GM10248 (cell line): Measurements from ENCODE around the gene PTBP3.
"Not testable (repeated sequence)": the region's sequence is repeated elsewhere in the genome, so short reads cannot be mapped to it uniquely, and the experiment has no call there.

Source experiments
- CTCF ChIA-PET: fragments of 300-600 bp; sonication (Branson Sonifier 250); formaldehyde crosslinking; extraction: SDS; loops from one replicate; lab custom pipeline; 2021; ENCODE audit warnings: antibody characterized with exemption; lab: Yijun Ruan, JAX
- POLR2A ChIA-PET: fragments of 350-650 bp; sonication (Branson Sonifier 250); formaldehyde crosslinking; extraction: SDS; loops from one replicate; lab custom pipeline; 2020; ENCODE audit warnings: antibody characterized with exemption; lab: Yijun Ruan, JAX
- DNase-seq: peaks from one replicate; pipeline ENCODE4 v3.0.0; 2012; ENCODE audit errors: extremely low spot score
- CTCF ChIP-seq: IDR thresholded peaks from 2 replicates; pipeline ENCODE4 v1.5.1; 2012; ENCODE audit warnings: mild to moderate bottlenecking, low read depth; ENCODE audit errors: extremely low read depth, missing control alignments, control extremely low read depth

Gene PTBP3

DNA sequence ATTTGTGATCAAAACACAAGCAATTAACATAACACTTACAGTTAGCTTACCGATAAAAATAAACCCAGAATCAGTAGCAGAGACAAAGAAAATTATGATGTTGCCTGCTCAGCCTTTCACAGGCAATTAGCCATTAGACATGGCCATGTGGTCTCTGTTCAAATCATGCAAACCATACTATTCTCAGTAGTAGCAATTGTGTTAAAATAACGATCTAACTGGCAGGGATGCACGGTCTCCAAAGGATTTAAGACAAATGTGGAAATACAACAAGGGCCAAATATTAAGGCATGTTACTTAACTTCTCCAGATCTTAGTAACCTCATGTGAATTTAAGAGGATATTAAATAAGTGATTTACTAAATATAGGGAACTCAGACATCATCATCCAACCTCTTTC, 59.5 kb downstream of the PTBP3 start:
- POLR2A ChIA-PET: no interaction called here
- TF ChIP-seq CTCF: no peak
- CTCF ChIA-PET: interaction anchor here (1.1 kb wide), 1 partner anchor 42 kb away, joined by 3 read pairs; no protein-coding TSS in a partner anchor
- no peak for DNase-seq

GRCh38 chr9:112271466-112272098, 61.8 kb downstream of the PTBP3 start:
- POLR2A ChIA-PET: no interaction called here
- TF ChIP-seq CTCF: no peak
- DNase-seq: no peak
- CTCF ChIA-PET: interaction anchor here (0.9 kb wide), 1 partner anchor 10 kb away, joined by 3 read pairs; no protein-coding TSS in a partner anchor

DNA sequence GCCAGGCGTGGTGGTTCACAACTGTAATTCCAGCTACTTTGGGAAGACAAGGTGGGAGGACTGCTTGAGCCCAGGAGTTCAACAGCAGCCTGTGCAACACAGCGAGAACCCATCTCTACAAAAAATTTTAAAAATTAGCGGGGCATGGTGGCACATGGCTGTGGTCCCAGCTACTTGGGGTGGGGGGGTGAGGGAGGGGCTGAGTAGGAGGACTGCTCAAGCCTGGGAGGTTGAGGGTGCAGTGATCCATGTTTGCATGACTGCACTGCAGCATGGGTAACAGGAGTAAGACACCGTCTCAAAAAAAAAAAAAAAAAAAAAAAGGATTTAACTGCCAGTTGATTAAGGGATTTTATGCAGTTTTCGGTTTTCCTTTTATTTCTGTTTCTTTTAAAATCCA, 65.0 kb downstream of the PTBP3 start:
- TF ChIP-seq CTCF: no peak
- DNase-seq: no peak
- ChIA-PET POLR2A (no interaction called here), CTCF (interaction anchor here (0.9 kb wide), 2 partner anchors 14 to 21 kb away, joined by 3 to 4 read pairs; no protein-coding TSS in a partner anchor)

DNA sequence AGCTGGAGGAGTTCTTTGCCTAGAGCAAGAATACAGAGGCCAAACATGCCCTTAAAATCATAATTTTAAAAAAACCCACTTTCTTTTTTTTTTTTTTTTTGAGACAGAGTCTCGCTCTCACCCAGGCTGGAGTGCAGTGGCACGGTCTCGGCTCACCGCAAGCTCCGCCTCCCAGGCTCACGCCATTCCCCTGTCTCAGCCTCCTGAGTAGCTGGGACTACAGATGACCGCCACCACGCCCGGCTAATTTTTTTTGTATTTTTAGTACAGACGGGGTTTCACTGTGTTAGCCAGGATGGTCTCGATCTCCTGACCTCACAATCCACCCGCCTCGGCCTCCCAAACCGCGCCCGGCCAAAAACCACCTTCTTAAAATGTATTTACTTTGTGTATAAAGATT, 66.3 kb downstream of the PTBP3 start:
- DNase-seq, POLR2A ChIA-PET: not testable (repeated sequence)
- CTCF ChIA-PET: interaction anchor here (1.1 kb wide), 1 partner anchor 15 kb away, joined by 4 read pairs; no protein-coding TSS in a partner anchor

DNA sequence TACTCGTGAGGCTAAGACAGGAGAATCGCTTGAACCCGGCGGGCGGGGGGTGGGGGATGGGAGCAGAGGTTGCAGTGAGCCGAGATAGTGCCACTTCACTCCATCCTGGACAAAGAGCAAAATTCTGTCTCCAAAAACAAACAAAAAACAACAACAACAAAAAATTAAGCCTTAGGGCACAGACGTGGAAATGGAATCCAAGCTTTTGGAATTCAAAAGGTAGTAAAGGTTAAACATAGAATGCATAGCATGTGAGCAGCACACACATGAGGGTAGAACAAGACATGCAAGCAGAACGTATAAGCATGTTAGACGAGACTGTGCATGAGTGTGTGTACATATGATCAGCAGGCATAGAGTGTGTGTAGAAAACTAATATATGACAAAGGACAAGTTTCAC, 68.0 kb downstream of the PTBP3 start:
- no peak for TF ChIP-seq CTCF
- POLR2A ChIA-PET: no interaction called here
- CTCF ChIA-PET: no interaction called here

DNA sequence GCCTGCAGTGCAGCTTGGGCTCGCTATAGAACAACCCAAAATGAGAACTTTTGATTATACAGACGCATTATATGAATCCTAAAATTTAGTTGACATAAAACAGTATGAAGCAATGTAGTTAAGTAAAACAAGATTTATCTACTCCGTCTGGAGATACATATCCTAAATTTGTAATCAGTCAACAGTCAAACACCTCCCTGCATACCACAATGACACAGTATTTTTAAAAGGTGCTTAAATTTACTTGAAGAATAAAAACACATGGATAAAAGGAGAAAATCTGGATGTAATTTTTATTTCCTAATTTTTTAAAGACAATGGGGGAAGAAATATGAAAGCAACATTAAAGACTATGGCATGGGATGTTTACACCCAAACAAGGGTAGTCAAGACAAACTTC, 70.8 kb downstream of the PTBP3 start:
- no peak for DNase-seq
- ChIA-PET POLR2A (no interaction called here), CTCF (interaction anchor here (1.3 kb wide), 1 partner anchor 9 kb away, joined by 3 read pairs; no protein-coding TSS in a partner anchor)
- TF ChIP-seq CTCF: no peak

More for the DNA sequence above, 68.0 kb downstream of the PTBP3 start:
- DNase-seq: no peak

- DNase-seq: no peak
- CTCF ChIA-PET: interaction anchor here (0.7 to 2.5 kb wide), 9 partner anchors 11 to 100 kb away, joined by 3 to 6 read pairs (median 3); partner anchors contain the start of gene PTBP3
- POLR2A ChIA-PET: interaction anchor here (0.6 kb wide), 1 partner anchor 581 kb away, joined by 3 read pairs; no protein-coding TSS in a partner anchor
- TF ChIP-seq CTCF: no peak
These were observed 72.3 kb downstream of the PTBP3 start for GRCh38 chr9:112261133-112261532.
